Adrenal gland (tissue), 12 donors: ENCODE results near the gene MYO9A. TPM values are rescaled to one million over a fixed set of nuclear protein-coding genes. Genes with fewer than 3 reads are reported as not detected.
A peak's percentile ranks its signal among the peaks of the same experiment; 100 is the strongest.

Experiments
- DNase-seq, 7 donors: peaks; one replicate each; pipeline ENCODE4 v3.0.0-alpha.2; 2019 to 2020
- H3K27ac ChIP-seq, 5 donors: fragments of 200-600 bp; sonication (generic) in 4 of 5; 1 replicate in 3 of 5; 2 replicates in 2 of 5; pipeline versions ENCODE4 v1.5.1 to v1.8.0; 2016 to 2020; ENCODE audit warnings: mild to moderate bottlenecking in 1 of 5
- H3K27me3 ChIP-seq: fragments of 200-600 bp; 2 replicates; pipeline ENCODE4 v1.8.0; 2021
- H3K36me3 ChIP-seq, 2 donors: fragments of 200-600 bp; replicated peaks in 1 of 2; 1 replicate in 1 of 2; 2 replicates in 1 of 2; pipeline versions ENCODE4 v1.5.1 to v1.8.0; 2018 to 2022
- H3K4me1 ChIP-seq, 2 donors: fragments of 200-600 bp; replicated peaks in 1 of 2; 1 replicate in 1 of 2; 2 replicates in 1 of 2; pipeline versions ENCODE4 v1.5.1 to v1.8.0; 2018 to 2021
- H3K4me3 ChIP-seq, 4 donors: fragments of 200-600 bp; sonication (generic) in 3 of 4; one replicate each; pipeline ENCODE4 v1.5.1; 2016 to 2018
- H3K9me3 ChIP-seq, 3 donors: fragments of 200-600 bp; sonication (generic) in 1 of 3; replicated peaks in 1 of 3; 1 replicate in 2 of 3; 2 replicates in 1 of 3; pipeline versions ENCODE4 v1.5.1 to v1.8.0; 2016 to 2021
- CTCF ChIP-seq, 6 experiments: fragments of 450-650 bp in 4 of 6; fragments of 200-600 bp in 2 of 6; sonication (generic) in 1 of 6; IDR thresholded peaks; 1 replicate in 5 of 6; 2 replicates in 1 of 6; pipeline versions ENCODE4 v1.5.1 to v1.8.0; 2016 to 2021; ENCODE audit warnings: antibody characterized with exemption in 6 of 6, mild to moderate bottlenecking in 2 of 6, moderate library complexity in 1 of 6
- POLR2A ChIP-seq, 2 donors: fragments of 450-650 bp; IDR thresholded peaks; one replicate each; pipeline ENCODE4 v1.6.1; 2017; ENCODE audit warnings: antibody characterized with exemption in 2 of 2, mild to moderate bottlenecking in 2 of 2, moderate library complexity in 1 of 2
- WGBS, 4 donors: extraction: QIAGEN DNeasy Blood & Tissue Kit in 2 of 4; methylation state at CpG; one replicate each; pipeline versions ENCODE4 v1.1.5 to v1.1.7; 2013 to 2017; 5-methylcytosine and 5-hydroxymethylcytosine counted together
- intact Hi-C, 2 donors: fragments of 100-400 bp; cut with DNase I; formaldehyde crosslinking; loops; one replicate each; pipeline versions ENCODE4 v1.14.1 to v1.15.0; 2022 to 2023
- polyA plus RNA-seq, 3 donors: library from polyadenylated mRNA; stranded (reverse); fragments of 200-250 nt in 2 of 3; fragments of 350-450 nt in 1 of 3; fragmentation: Illumina TruSeq in 1 of 3; extraction: RNeasy Lipid Tissue Mini Kit (QIAGEN cat#74804) in 1 of 3; gene quantifications; one replicate each; pipeline ENCODE4 v1.2.3, GENCODE V29; 2013 to 2014
- total RNA-seq, 9 donors: library from RNA; depleted of rRNA in 4 of 9; stranded (reverse); fragments of >200 nt in 4 of 9; fragments of 120-200 nt in 1 of 9; fragmentation: NEBNext Ultra II Directional in 1 of 9; extraction: Animal tissue kit (Norgen Biotek cat#: 25700) in 1 of 9; gene quantifications; one replicate each; pipeline versions ENCODE4 v1.1.0 to v1.2.4, GENCODE V29; 2013 to 2023
- donor health status: healthy with polysubstance abuse.
- donor health status: Bipolar disorder and iron deficiency.
- donor health status: DM: yes; HTN: yes; CAD: no.
- donor health status: DM: no; HTN: no; CAD: no.
- donor health status: DM: no; HTN: no; CAD: no.
- donor health status: DM: yes; HTN: yes; CAD: no.

The MYO9A gene
- total and polyA plus RNA-seq, 12 donors = 3.0 to 34.0 (median 19.8) TPM

GRCh38 chr15:71781179-71781964 is 336.6 kb downstream of the MYO9A start:
- intact Hi-C loops = no loop called here
- TF ChIP-seq CTCF (IDR thresholded peaks at IDR 0.05) (no peak), POLR2A (IDR thresholded peaks at IDR 0.05) (no peak)

GRCh38 chr15:71780115-71780976 is 337.6 kb downstream of the MYO9A start:
- intact Hi-C loops = no loop called here
- DNase-seq = peak in 3 of 7 donors; percentile 30 to 35 (median 31)
- no peaks in the 10 kb centered on the region for H3K27me3 ChIP-seq
- no peaks in the 10 kb centered on the region for H3K9me3 ChIP-seq
- H3K4me3 ChIP-seq = no peak overlapping the region
- 13 to 19% (median 15%) methylated on average over 13 of the region's 13 CpGs for WGBS, 4 donors
- H3K4me1 ChIP-seq = peaks cover 0 to 12% of the 10 kb centered on the region in 2 donors
- no peaks in the 10 kb centered on the region for H3K36me3 ChIP-seq
- TF ChIP-seq CTCF (IDR thresholded peaks at IDR 0.05) = peak; percentile 34 to 81 (median 72)
- TF ChIP-seq POLR2A (IDR thresholded peaks at IDR 0.05) = no peak
- peak overlapping the region in 3 of 5 donors; percentile 5 to 49 (median 39) for H3K27ac ChIP-seq

More at GRCh38 chr15:71781179-71781964, 336.6 kb downstream of the MYO9A start:
- no peaks in the 10 kb centered on the region for H3K27me3 ChIP-seq
- no peak overlapping the region for H3K27ac ChIP-seq
- H3K4me3 ChIP-seq = no peak overlapping the region
- no peaks in the 10 kb centered on the region for H3K9me3 ChIP-seq
- H3K36me3 ChIP-seq = no peaks in the 10 kb centered on the region
- DNase-seq = no peak
- peaks cover 0 to 12% of the 10 kb centered on the region in 2 donors for H3K4me1 ChIP-seq
- WGBS, 4 donors = 85 to 89% (median 87%) methylated on average over 5 to 9 of the region's 9 CpGs

GRCh38 chr15:71779073-71779797 is 338.7 kb downstream of the MYO9A start:
- Histone ChIP-seq H3K9me3 (no peaks in the 10 kb centered on the region), H3K27me3 (no peaks in the 10 kb centered on the region), H3K4me1 (peaks cover 0 to 12% of the 10 kb centered on the region in 2 donors), H3K27ac (peak overlapping the region in 1 of 5 donors; percentile 5), H3K4me3 (no peak overlapping the region), H3K36me3 (no peaks in the 10 kb centered on the region)
- 82 to 93% (median 91%) methylated on average over 6 of the region's 6 CpGs for WGBS, 4 donors
- TF ChIP-seq POLR2A (IDR thresholded peaks at IDR 0.05) (no peak), CTCF (IDR thresholded peaks at IDR 0.05) (no peak)
- DNase-seq = no peak
- intact Hi-C loops = loop anchor here in 1 of 2 donors (10.0 kb wide), 1 partner anchor 376 kb away; no protein-coding TSS in a partner anchor
